SU-DHL-6 (cell line): Measurements from ENCODE around the gene ZMYM3.

Source experiments
- H2AFZ ChIP-seq: fragments of 200-600 bp; sonication (generic); 2 replicates; pipeline ENCODE4 v1.6.1; 2014; ENCODE audit warnings: low read depth, mild to moderate bottlenecking, moderate library complexity, mixed read lengths, antibody characterized with exemption, low read length; ENCODE audit not compliant: severe bottlenecking
- H3F3A ChIP-seq: fragments of 200-600 bp; shearing (Covaris generic); 2 replicates; pipeline ENCODE4 v1.6.0; 2016; ENCODE audit warnings: antibody characterized with exemption, mild to moderate bottlenecking; ENCODE audit not compliant: insufficient read depth
- H3K27ac ChIP-seq: fragments of 200-600 bp; sonication (generic); 2 replicates; pipeline ENCODE4 v1.5.1; 2016; ENCODE audit warnings: low read depth, mild to moderate bottlenecking, low read length, moderate library complexity, mixed read lengths
- H3K27me3 ChIP-seq: fragments of 200-600 bp; sonication (generic), shearing (Covaris generic); 2 replicates; pipeline ENCODE4 v1.6.0; 2014; ENCODE audit warnings: mild to moderate bottlenecking, low read length
- H3K36me3 ChIP-seq: fragments of 200-600 bp; sonication (generic); 2 replicates; pipeline ENCODE4 v1.6.1; 2014; ENCODE audit warnings: mild to moderate bottlenecking, low read length, mixed read lengths
- H3K4me2 ChIP-seq: fragments of 300-600, 200-600 bp; shearing (Covaris generic), sonication (generic); 2 replicates; pipeline ENCODE4 v1.6.0; 2014; ENCODE audit warnings: low read length, low read depth, mild to moderate bottlenecking; ENCODE audit not compliant: poor library complexity, severe bottlenecking
- H3K4me3 ChIP-seq: fragments of 200-600 bp; sonication (generic); 2 replicates; pipeline ENCODE4 v1.5.1; 2014; ENCODE audit warnings: antibody characterized with exemption, low read length, mild to moderate bottlenecking, mixed read lengths; ENCODE audit not compliant: insufficient read depth, poor library complexity, severe bottlenecking
- H3K79me2 ChIP-seq: fragments of 200-600 bp; sonication (generic); 2 replicates; pipeline ENCODE4 v1.6.1; 2014; ENCODE audit warnings: mild to moderate bottlenecking, low read length, moderate library complexity; ENCODE audit not compliant: insufficient read depth
- H3K9ac ChIP-seq: fragments of 200-600 bp; sonication (generic); 2 replicates; pipeline ENCODE4 v1.7.0; 2014; ENCODE audit warnings: mild to moderate bottlenecking, low read length
- H3K9me2 ChIP-seq: fragments of 200-600 bp; sonication (generic); replicated peaks from 2 replicates; pipeline ENCODE4 v1.6.1; 2014; ENCODE audit warnings: low read length; ENCODE audit not compliant: insufficient read depth
- H3K9me3 ChIP-seq: fragments of 200-600 bp; sonication (generic); 2 replicates; pipeline ENCODE4 v1.6.1; 2014; ENCODE audit warnings: low read length, mixed read lengths; ENCODE audit not compliant: insufficient read depth
- H4K20me1 ChIP-seq: fragments of 200-600 bp; sonication (generic); 2 replicates; pipeline ENCODE4 v1.6.1; 2014; ENCODE audit warnings: low read depth, mild to moderate bottlenecking, antibody characterized with exemption, low read length, moderate library complexity, mixed read lengths
- CTCF ChIP-seq: fragments of 200-600 bp; sonication (generic); IDR thresholded peaks from one replicate; pipeline ENCODE4 v1.5.1; 2017; ENCODE audit warnings: antibody characterized with exemption, mild to moderate bottlenecking, low read length, moderate library complexity; ENCODE audit not compliant: insufficient read depth, poor library complexity, severe bottlenecking
- EZH2phosphoT487 ChIP-seq: fragments of 200-600 bp; sonication (generic), shearing (Covaris generic); conservative IDR thresholded peaks from 2 replicates; pipeline ENCODE4 v1.6.1; 2018; ENCODE audit warnings: mild to moderate bottlenecking, antibody characterized with exemption, low read length, moderate library complexity, mixed read lengths

Gene ZMYM3

DNA sequence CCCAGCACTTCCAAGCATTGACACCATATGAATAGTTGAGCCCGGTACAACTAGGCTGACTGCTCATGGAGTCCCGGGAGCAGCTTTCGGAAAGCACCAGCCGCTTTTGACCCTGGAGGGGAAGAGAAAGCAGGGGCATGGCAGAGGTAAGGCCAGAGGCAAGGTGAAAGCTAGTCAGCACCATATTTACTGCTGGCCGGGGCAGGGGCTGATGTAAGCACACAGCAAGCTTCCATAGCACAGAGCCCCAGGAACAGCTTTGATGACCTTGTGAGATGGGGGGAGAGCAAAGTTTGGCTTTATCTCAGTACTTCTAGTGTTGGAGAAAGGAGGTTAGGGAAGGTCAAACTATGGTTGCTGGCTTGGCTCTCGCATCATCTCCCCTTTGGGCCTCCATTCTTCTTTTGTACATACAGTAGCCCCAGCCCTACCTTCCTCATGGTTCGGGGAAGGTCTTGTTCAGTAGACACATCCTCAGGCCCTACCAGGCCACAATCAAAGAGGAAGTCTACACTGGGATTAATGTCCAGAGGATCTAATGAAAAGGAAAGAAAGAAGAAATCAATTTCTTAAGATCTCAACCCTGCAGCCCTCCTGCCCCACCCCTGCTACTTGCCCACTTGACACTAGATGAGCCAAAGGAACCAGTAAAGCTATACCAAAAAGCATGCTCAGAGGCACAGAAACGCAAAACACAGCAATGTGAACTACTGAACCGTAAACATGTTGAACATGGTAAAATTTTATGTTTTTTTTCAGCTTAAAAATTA lies 9.4 kb downstream of the ZMYM3 start:
- no peaks in the 10 kb centered on the region for H3F3A ChIP-seq
- H3K27me3 ChIP-seq: no peaks in the 10 kb centered on the region
- H3K79me2 ChIP-seq: no peaks in the 10 kb centered on the region
- no peaks in the 10 kb centered on the region for H3K9me2 ChIP-seq
- no peak overlapping the region for H2AFZ ChIP-seq
- H4K20me1 ChIP-seq: no peaks in the 10 kb centered on the region
- no peak overlapping the region for H3K27ac ChIP-seq
- no peak overlapping the region for H3K9ac ChIP-seq
- TF ChIP-seq EZH2phosphoT487 (no peak), CTCF (no peak)
- no peaks in the 10 kb centered on the region for H3K36me3 ChIP-seq
- H3K4me2 ChIP-seq: no peak overlapping the region
- H3K9me3 ChIP-seq: no peaks in the 10 kb centered on the region
- H3K4me3 ChIP-seq: no peak overlapping the region

- no peaks in the 10 kb centered on the region for H3K36me3 ChIP-seq
- H3K9me3 ChIP-seq: no peaks in the 10 kb centered on the region
- TF ChIP-seq CTCF (no peak), EZH2phosphoT487 (no peak)
Observed at GRCh38 chrX:71241301-71241700, 12.6 kb downstream of the ZMYM3 start.

GRCh38 chrX:71239781-71240180 lies 14.2 kb downstream of the ZMYM3 start:
- H3K36me3 ChIP-seq: no peaks in the 10 kb centered on the region
- H3K4me3 ChIP-seq: no peak overlapping the region
- TF ChIP-seq EZH2phosphoT487 (no peak), CTCF (no peak)
- H2AFZ ChIP-seq: no peak overlapping the region
- H3K9ac ChIP-seq: no peak overlapping the region
- H3K27me3 ChIP-seq: no peaks in the 10 kb centered on the region
- no peaks in the 10 kb centered on the region for H3K9me2 ChIP-seq
- no peaks in the 10 kb centered on the region for H3K79me2 ChIP-seq
- H3K27ac ChIP-seq: no peak overlapping the region
- H3K4me2 ChIP-seq: no peak overlapping the region
- H3F3A ChIP-seq: no peaks in the 10 kb centered on the region
- no peaks in the 10 kb centered on the region for H3K9me3 ChIP-seq
- no peaks in the 10 kb centered on the region for H4K20me1 ChIP-seq

More at GRCh38 chrX:71241301-71241700, 12.6 kb downstream of the ZMYM3 start:
- H3K27ac ChIP-seq: no peak overlapping the region
- no peak overlapping the region for H2AFZ ChIP-seq
- no peak overlapping the region for H3K4me2 ChIP-seq
- no peaks in the 10 kb centered on the region for H3K9me2 ChIP-seq
- H3K27me3 ChIP-seq: no peaks in the 10 kb centered on the region
- H4K20me1 ChIP-seq: no peaks in the 10 kb centered on the region
- no peaks in the 10 kb centered on the region for H3F3A ChIP-seq
- H3K4me3 ChIP-seq: no peak overlapping the region
- no peak overlapping the region for H3K9ac ChIP-seq
- no peaks in the 10 kb centered on the region for H3K79me2 ChIP-seq
